K562 (cell line): ENCODE measurements around the gene HSD11B1L.

Experiments
- CHD7 ChIP-seq: fragments of 200-600 bp; sonication (generic); IDR thresholded peaks from one replicate; pipeline ENCODE4 v1.6.1; 2012; ENCODE audit warnings: mild to moderate bottlenecking, low read depth, low read length, inconsistent platforms
- CTCF ChIP-seq, 3 experiments: IDR thresholded peaks in 2 of 3; conservative IDR thresholded peaks in 1 of 3; 2 replicates each; pipeline ENCODE4 v1.5.1; 2011 to 2012; ENCODE audit warnings: low read length in 3 of 3, mild to moderate bottlenecking in 3 of 3, control low read depth in 2 of 3, improper control_type of control experiment in 1 of 3, inconsistent platforms in 1 of 3, low read depth in 1 of 3, mixed read lengths in 1 of 3, moderate library complexity in 1 of 3; ENCODE audit not compliant: insufficient read depth in 2 of 3
- JUN ChIP-seq, 2 experiments: sonication (generic) in 1 of 2; formaldehyde crosslinking in 1 of 2; IDR thresholded peaks; 2 replicates each; pipeline versions ENCODE4 v1.6.1 to v1.8.0; 2012 to 2022; ENCODE audit warnings: borderline replicate concordance in 2 of 2, mild to moderate bottlenecking in 2 of 2, improper control_type of control experiment in 1 of 2, low read depth in 1 of 2, low read length in 1 of 2, missing genetic modification reagents in 1 of 2
- JUNB ChIP-seq: fragments of 450-650 bp; formaldehyde crosslinking; conservative IDR thresholded peaks from 2 replicates; pipeline ENCODE4 v1.4.0; 2020; ENCODE audit warnings: mild to moderate bottlenecking
- MECOM ChIP-seq: fragments of 250-450 bp; sonication (Bioruptor Pico); IDR thresholded peaks from 2 replicates; pipeline ENCODE4 v1.8.0; 2022; ENCODE audit warnings: inconsistent platforms
- POLR2A ChIP-seq: fragments of 450-650 bp; conservative IDR thresholded peaks from 2 replicates; pipeline ENCODE4 v1.6.1; 2016
- PYGO2 ChIP-seq: fragments of 450-650 bp; IDR thresholded peaks from 2 replicates; pipeline ENCODE4 v1.6.1; 2016; ENCODE audit warnings: mild to moderate bottlenecking, missing genetic modification characterization, moderate library complexity, missing compliant biosample characterization
- SMAD4 ChIP-seq: fragments of 250-450 bp; sonication (Bioruptor Pico); conservative IDR thresholded peaks from 2 replicates; pipeline ENCODE4 v1.8.0; 2021; ENCODE audit warnings: inconsistent platforms, mild to moderate bottlenecking, moderate library complexity
- SRF ChIP-seq, 2 experiments: fragments of 250-450, 450-650 bp in 1 of 2; sonication (Bioruptor Pico) in 1 of 2; sonication (generic) in 1 of 2; formaldehyde crosslinking; IDR thresholded peaks; 2 replicates each; pipeline versions ENCODE4 v1.5.0 to v1.5.1; 2020 to 2022; ENCODE audit warnings: mild to moderate bottlenecking in 1 of 2, missing genetic modification reagents in 1 of 2
- THRA ChIP-seq: fragments of 450-650 bp; IDR thresholded peaks from 2 replicates; pipeline ENCODE4 v1.6.1; 2017; ENCODE audit warnings: mild to moderate bottlenecking, moderate library complexity
- TRIM28 ChIP-seq: fragments of 450-650 bp; IDR thresholded peaks from 2 replicates; pipeline ENCODE4 v1.6.1; 2017
- ZEB2 ChIP-seq: fragments of 450-650 bp; IDR thresholded peaks from 2 replicates; pipeline ENCODE4 v1.6.1; 2016
- ZSCAN29 ChIP-seq: fragments of 450-650 bp; IDR thresholded peaks from 2 replicates; pipeline ENCODE4 v1.6.1; 2017

- no peak for TF ChIP-seq SRF (CRISPR knock-in tag; IDR thresholded peaks at IDR 0.05)
- TF ChIP-seq POLR2A = peak; percentile 52
- TF ChIP-seq CTCF (IDR thresholded peaks at IDR 0.05 in 2 of 3, conservative IDR thresholded peaks at IDR 0.05 in 1 of 3; ENCODE audit: insufficient read depth in 2 of 3, low read depth in 1 of 3, low read length in 3 of 3) = no peak
- TF ChIP-seq TRIM28 = no peak
- no peak for TF ChIP-seq SMAD4 (CRISPR knock-in tag)
- no peak for TF ChIP-seq JUNB (CRISPR knock-in tag)
- TF ChIP-seq PYGO2 (tag) = no peak
- TF ChIP-seq ZEB2 = no peak
- no peak for TF ChIP-seq ZSCAN29
- no peak for TF ChIP-seq THRA
- TF ChIP-seq JUN (IDR thresholded peaks at IDR 0.05; ENCODE audit: borderline replicate concordance, low read depth, low read length) = no peak
- no peak for TF ChIP-seq JUN (CRISPR knock-in tag; IDR thresholded peaks at IDR 0.05; ENCODE audit: borderline replicate concordance)
- no peak for TF ChIP-seq MECOM (CRISPR knock-in tag)
- no peak for TF ChIP-seq CHD7
These were observed 16.4 kb downstream of the HSD11B1L start for GRCh38 chr19:5697022-5697889.
